NCI-H2196 treated with DMSO at 0.1 percent for 48 hours (cell line): Measurements from ENCODE around the gene NOC2L.

ENCODE experiments used
- DNase-seq: peaks from one replicate; lab custom pipeline; 2025; ENCODE audit not compliant: unreplicated experiment; lab: John Stamatoyannopoulos, UW

The NOC2L gene

GRCh38 chr1:975365-975764 lies 16.3 kb upstream of the NOC2L start:
- DNase-seq = no peak

DNA sequence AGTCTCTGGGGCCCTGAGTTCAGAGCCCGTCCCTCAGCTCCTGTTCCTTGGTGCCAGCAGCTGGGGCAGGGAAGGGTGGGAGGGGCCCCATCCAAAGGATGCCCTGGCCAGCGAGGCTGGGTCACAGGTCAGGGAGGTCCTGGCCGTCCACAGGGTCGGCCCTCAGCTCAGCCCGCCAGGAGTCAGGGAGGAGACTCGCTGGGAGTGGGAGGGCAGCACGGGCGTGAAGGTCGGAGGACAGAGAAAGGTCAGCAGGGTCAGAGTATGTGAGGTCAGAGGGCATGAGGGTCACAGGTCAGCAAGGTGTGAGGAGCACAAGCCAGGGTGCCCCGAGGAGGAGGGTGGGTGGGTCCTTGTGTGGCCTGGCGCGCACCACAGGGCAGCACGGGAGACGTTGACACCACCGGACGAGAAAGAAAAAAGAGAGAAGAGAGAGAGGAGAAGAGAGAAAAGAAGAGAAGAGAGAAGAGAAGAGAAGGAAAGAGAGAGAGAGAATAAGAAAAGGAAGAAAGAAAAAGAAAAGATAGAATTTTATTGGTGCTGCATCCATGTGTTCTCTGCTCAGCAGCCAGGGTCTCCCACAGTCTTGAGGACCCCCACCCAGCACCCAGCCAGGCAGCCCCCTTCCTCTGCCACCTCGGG lies 15.8 kb upstream of the NOC2L start:
- DNase-seq = no peak

- no peak for DNase-seq
Observed at GRCh38 chr1:974293-974640, 15.2 kb upstream of the NOC2L start.

GRCh38 chr1:973459-974292 lies 14.6 kb upstream of the NOC2L start:
- DNase-seq = no peak

GRCh38 chr1:972726-973458 lies 13.8 kb upstream of the NOC2L start:
- no peak for DNase-seq

DNA sequence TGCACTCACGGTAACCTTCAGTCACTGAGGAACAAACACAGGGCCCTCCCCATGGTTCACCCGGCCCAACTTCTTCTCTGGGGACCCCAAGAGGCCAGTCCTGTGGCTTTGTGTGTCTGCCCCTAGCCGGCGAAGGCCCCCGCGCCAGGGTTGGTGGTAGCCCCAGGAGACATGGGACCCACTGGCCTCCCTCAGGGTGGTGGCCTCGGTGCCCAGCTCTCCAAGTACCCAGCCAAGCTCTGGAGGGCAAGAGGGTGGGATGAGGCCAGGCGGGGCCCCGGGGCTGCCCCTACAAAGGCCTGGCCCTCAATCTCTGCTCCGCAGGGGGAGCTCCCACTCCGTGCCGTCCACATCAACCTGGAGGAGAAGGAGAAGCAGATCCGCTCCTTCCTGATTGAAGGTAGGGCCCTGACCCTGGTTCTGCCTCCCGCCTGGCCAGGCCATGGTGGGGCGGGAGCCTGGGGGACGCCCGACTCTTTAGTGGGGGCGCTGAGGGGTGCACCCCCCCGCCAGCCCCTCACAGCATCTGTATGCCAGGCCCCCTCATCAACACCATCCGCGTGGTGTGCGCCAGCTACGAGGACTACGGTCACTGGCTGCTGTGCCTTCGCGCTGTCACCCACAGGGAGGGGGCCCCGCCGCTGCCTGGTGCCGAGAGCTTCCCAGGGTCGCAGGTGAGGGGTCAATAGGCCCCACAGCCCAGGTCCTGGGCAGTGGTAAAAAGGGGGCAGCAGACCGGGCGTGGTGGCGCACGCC lies 12.9 kb upstream of the NOC2L start:
- DNase-seq = no peak

- DNase-seq = no peak
Observed at GRCh38 chr1:970973-971730, 12.1 kb upstream of the NOC2L start.

DNA sequence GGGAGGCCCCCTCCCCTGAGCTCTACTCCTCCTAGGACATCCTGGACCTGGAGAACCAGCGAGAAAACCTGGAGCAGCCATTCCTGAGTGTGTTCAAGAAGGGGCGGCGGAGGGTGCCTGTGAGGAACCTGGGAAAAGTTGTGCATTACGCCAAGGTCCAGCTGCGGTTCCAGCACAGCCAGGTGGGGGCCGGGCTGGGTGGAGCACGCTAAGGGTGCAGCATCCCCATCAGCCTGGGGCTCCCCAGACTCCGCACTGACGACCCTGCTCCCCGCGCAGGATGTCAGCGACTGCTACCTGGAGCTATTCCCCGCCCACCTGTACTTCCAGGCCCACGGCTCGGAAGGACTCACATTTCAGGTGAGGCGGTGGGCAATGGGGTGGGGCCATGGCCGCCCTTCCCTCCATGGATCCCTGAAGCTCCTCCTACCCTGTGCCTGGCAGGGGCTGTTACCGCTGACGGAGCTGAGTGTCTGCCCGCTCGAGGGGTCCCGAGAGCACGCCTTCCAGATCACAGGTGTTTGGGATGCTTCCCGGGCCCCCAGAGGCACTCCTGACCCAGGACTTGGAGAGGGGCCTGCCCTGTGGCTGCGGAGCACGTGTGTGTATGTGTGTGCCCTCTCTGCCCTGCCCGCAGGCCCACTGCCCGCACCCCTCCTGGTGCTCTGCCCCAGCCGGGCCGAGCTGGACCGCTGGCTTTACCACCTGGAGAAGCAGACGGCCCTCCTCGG lies 11.4 kb upstream of the NOC2L start:
- DNase-seq = no peak

- no peak for DNase-seq
Observed at GRCh38 chr1:969260-969855, 10.3 kb upstream of the NOC2L start.

DNA sequence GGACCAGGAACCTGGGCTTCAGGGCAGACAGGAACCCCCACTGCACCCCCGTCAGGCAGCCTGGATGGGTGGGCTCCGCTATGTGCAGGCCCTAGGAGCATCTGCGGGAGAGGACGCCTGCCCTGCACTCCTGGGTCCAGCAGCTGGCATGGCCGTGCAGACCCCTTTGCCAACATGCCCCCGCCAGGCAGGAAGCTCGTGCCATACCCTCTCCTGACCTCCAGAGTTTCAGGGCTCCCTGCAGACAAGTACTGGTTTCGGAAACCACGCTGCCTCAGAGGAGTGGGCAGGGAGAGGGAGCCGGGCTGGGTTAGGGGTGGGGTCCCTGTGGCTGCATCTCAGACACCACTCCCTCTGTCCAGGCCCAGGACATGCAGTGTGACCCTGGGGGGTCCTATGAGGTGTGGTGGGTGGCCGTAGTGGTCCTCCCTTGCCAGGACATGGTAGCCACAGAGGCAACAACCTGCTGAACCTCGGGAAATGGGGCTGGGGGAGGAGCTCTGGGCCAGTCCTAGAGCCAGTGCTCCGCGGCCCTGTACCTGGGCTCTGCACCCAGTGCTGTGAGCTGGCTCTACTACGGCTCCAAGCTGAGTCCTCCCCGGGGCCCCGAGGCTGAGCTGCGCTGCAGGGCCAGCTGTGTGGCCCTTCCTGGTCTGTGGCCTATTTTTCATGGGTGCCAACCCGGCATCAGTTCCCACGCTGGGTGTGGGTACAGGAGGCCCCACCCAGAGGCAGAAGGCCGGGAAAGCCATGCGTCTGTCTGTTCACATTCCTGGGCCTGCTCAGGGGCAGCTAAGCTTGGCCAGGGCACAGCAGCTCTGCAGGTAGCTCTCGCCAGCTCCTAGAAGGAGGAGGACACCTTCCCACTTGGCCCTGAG lies 8.6 kb upstream of the NOC2L start:
- DNase-seq = no peak

DNA sequence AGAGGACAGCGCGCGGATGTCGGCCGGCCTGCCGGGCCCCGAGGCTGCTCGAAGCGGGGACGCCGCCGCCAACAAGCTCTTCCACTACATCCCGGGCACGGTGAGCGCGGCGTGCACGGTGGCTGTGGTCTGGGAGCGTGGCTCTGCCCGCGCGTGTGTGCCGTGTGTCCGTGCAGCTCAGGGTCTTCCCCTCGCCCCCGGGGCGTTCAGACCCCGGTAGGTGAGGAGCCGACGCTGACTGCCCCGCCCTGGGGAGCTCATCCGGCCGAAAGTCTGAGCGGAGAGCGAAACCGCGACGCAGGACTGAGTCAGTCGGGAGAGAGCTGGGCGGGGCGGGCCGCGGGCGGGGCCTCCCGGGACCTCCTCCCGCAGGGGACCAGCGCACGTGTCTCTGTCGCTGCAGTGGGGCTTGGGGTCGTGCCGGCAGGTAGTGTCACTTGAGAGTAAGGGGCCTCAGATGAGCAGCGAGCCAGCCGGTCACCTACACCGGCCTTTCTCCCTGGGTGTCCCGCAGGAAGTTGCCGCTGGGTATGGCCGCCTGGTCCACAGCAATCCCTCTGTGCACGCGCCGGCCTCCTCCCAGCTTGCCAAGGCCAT lies 7.7 kb upstream of the NOC2L start:
- no peak for DNase-seq

DNA sequence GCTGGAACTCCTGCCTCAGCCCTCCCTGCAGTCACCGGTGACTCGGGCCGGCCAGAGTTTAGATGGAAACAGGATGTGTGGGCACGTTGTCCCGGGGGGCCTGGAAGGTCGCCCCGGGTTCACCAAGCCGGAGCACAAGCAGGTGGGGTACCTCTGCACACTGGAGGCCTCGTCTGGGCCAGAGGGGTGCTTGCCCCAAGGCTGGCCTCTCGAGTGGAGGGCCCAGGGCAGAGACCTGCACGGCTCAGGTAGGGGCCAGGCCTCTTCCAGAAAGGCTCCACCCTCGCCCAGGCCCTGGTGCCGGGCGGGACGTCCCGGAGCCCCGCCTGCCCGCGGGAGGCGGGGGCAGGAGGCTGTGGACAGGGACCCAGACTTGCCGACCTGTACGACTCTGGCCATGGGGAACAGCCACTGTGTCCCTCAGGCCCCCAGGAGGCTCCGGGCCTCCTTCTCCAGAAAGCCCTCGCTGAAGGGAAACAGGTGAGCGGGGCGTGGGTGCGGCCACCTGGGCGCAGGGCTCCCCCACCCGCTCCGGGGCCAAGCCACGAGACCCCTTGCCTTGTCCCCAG lies 7.2 kb upstream of the NOC2L start, which contains the start of gene PLEKHN1:
TSS of gene PLEKHN1 (plus strand) at position 348 of the 569 bp plus-strand sequence. CDS start at position 398, 50 bp downstream.
- DNase-seq = no peak

DNA sequence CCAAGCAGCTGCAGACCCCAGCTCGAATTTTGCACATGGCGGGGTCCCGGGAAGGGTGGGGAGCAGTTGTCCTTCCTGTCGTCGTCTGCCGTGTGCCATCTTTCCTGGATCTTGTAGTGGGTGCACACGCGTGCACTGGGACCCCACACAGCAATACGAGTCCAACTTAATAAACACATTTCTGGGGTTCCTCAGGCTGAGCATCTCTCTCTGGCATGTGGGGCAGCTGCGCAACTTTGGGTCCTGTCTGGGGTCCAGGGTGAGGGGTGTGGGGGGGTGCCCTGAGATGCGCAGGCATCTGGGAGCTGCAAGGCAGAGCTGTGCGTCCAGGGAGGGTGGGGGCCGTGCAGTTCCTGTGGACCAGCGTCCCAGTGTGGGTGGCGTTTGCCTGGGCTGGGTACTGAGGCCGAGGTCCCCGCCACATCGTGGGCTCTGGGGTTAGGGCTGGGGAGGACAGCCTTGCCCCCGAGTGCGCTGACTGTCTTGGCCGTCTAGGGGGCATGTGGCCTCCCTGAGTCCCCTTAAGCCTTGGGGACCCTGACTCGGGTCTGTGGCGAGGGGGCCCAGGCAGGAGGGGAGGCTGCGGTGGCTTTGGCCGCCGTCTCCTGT lies 6.6 kb upstream of the NOC2L start:
- DNase-seq = no peak

DNA sequence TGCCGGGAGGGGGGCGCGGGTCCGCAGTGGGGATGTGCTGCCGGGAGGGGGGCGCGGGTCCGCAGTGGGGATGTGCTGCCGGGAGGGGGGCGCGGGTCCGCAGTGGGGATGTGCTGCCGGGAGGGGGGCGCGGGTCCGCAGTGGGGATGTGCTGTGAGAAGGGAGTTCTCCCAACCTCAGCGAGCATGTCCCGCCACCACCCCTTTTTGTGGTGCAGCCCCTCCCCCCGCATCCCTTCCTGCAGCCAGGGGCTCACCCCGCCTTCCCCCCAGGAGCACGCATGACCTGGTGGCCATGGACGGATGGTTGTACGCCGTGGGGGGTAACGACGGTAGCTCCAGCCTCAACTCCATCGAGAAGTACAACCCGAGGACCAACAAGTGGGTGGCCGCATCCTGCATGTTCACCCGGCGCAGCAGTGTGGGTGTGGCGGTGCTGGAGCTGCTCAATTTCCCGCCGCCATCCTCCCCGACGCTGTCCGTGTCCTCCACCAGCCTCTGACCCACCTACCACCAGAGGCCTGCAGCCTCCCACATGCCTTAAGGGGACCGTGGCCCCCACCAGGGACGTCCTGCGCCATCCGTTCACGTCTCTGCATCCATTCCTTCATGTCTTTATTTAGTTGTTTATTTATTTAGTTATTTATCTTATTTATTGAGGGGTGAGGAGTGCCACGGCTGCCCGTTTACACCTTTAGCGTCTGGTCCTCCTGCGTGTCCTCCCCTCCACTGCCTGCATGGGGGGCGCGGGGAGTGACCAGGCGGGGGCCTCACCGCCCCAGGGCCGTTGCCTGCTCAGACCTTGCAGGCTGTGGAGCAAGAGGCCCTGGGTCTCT lies 5.9 kb upstream of the NOC2L start:
- DNase-seq = no peak

GRCh38 chr1:963746-964525 lies 4.9 kb upstream of the NOC2L start:
- DNase-seq = no peak

DNA sequence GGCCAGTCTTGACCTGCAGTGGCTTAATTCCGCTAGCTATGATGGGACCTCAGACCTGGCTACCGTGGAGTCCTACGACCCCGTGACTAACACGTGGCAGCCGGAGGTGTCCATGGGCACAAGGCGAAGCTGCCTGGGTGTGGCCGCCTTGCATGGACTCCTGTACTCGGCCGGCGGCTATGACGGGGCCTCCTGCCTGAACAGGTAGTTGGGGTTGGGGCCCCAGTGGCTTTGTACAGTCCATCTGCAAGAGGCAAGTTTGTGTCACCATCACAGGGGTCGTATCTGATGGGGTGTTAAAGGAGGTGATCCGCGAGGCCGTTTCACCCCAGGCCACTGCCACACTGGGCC lies 4.2 kb upstream of the NOC2L start:
- DNase-seq = no peak
